ENCODE data around the gene RPH3AL.

Gene RPH3AL

GRCh38 chr17:336110-337021 lies 16.2 kb downstream of the RPH3AL start:
- no peak overlapping the region for H3K4me3 ChIP-seq (ENCODE audit: insufficient read depth, low read depth, low read length, poor library complexity, severe bottlenecking)
- no peak for DNase-seq
- H3K27ac ChIP-seq (ENCODE audit: insufficient read depth, low read length, poor library complexity, severe bottlenecking), result no peak overlapping the region
- H3K27me3 ChIP-seq (replicated peaks; ENCODE audit: control insufficient read depth, insufficient read depth, low read length, poor library complexity, severe bottlenecking), result no peaks in the 10 kb centered on the region
- H3K36me3 ChIP-seq (ENCODE audit: control insufficient read depth, insufficient read depth, low read length), result no peaks in the 10 kb centered on the region
- H3K9me3 ChIP-seq (ENCODE audit: control insufficient read depth, low read length), result no peaks in the 10 kb centered on the region
- H3K4me1 ChIP-seq (ENCODE audit: control insufficient read depth, insufficient read depth, low read length, poor library complexity, severe bottlenecking), result peaks cover 8% of the 10 kb centered on the region

- DNase-seq, result no peak
- no peaks in the 10 kb centered on the region for H3K27me3 ChIP-seq (replicated peaks; ENCODE audit: control insufficient read depth, insufficient read depth, low read length, poor library complexity, severe bottlenecking)
- peaks cover 15% of the 10 kb centered on the region for H3K4me1 ChIP-seq (ENCODE audit: control insufficient read depth, insufficient read depth, low read length, poor library complexity, severe bottlenecking)
These were observed 16.9 kb downstream of the RPH3AL start for GRCh38 chr17:335691-336090.

GRCh38 chr17:334974-335481 lies 17.6 kb downstream of the RPH3AL start:
- Histone ChIP-seq H3K27me3 (replicated peaks; ENCODE audit: control insufficient read depth, insufficient read depth, low read length, poor library complexity, severe bottlenecking) (no peaks in the 10 kb centered on the region), H3K4me3 (ENCODE audit: insufficient read depth, low read depth, low read length, poor library complexity, severe bottlenecking) (no peak overlapping the region), H3K27ac (ENCODE audit: insufficient read depth, low read length, poor library complexity, severe bottlenecking) (no peak overlapping the region), H3K9me3 (ENCODE audit: control insufficient read depth, low read length) (no peaks in the 10 kb centered on the region), H3K36me3 (ENCODE audit: control insufficient read depth, insufficient read depth, low read length) (no peaks in the 10 kb centered on the region), H3K4me1 (ENCODE audit: control insufficient read depth, insufficient read depth, low read length, poor library complexity, severe bottlenecking) (peaks cover 15% of the 10 kb centered on the region)
- no peak for DNase-seq

More at GRCh38 chr17:335691-336090, 16.9 kb downstream of the RPH3AL start:
- Histone ChIP-seq H3K9me3 (ENCODE audit: control insufficient read depth, low read length) (no peaks in the 10 kb centered on the region), H3K36me3 (ENCODE audit: control insufficient read depth, insufficient read depth, low read length) (no peaks in the 10 kb centered on the region), H3K4me3 (ENCODE audit: insufficient read depth, low read depth, low read length, poor library complexity, severe bottlenecking) (no peak overlapping the region), H3K27ac (ENCODE audit: insufficient read depth, low read length, poor library complexity, severe bottlenecking) (no peak overlapping the region)

- no peaks in the 10 kb centered on the region for H3K27me3 ChIP-seq (replicated peaks; ENCODE audit: control insufficient read depth, insufficient read depth, low read length, poor library complexity, severe bottlenecking)
- no peaks in the 10 kb centered on the region for H3K9me3 ChIP-seq (ENCODE audit: control insufficient read depth, low read length)
- DNase-seq, result no peak
- peaks cover 15% of the 10 kb centered on the region for H3K4me1 ChIP-seq (ENCODE audit: control insufficient read depth, insufficient read depth, low read length, poor library complexity, severe bottlenecking)
- H3K27ac ChIP-seq (ENCODE audit: insufficient read depth, low read length, poor library complexity, severe bottlenecking), result no peak overlapping the region
- no peak overlapping the region for H3K4me3 ChIP-seq (ENCODE audit: insufficient read depth, low read depth, low read length, poor library complexity, severe bottlenecking)
- H3K36me3 ChIP-seq (ENCODE audit: control insufficient read depth, insufficient read depth, low read length), result no peaks in the 10 kb centered on the region
These were observed 18.8 kb downstream of the RPH3AL start for GRCh38 chr17:333626-334396.

GRCh38 chr17:332558-333322 lies 19.9 kb downstream of the RPH3AL start:
- Histone ChIP-seq H3K4me3 (ENCODE audit: insufficient read depth, low read depth, low read length, poor library complexity, severe bottlenecking) (no peak overlapping the region), H3K36me3 (ENCODE audit: control insufficient read depth, insufficient read depth, low read length) (no peaks in the 10 kb centered on the region), H3K4me1 (ENCODE audit: control insufficient read depth, insufficient read depth, low read length, poor library complexity, severe bottlenecking) (peaks cover 15% of the 10 kb centered on the region), H3K27me3 (replicated peaks; ENCODE audit: control insufficient read depth, insufficient read depth, low read length, poor library complexity, severe bottlenecking) (no peaks in the 10 kb centered on the region), H3K27ac (ENCODE audit: insufficient read depth, low read length, poor library complexity, severe bottlenecking) (no peak overlapping the region), H3K9me3 (ENCODE audit: control insufficient read depth, low read length) (no peaks in the 10 kb centered on the region)
- DNase-seq, result no peak

- no peaks in the 10 kb centered on the region for H3K9me3 ChIP-seq (ENCODE audit: control insufficient read depth, low read length)
- peaks cover 15% of the 10 kb centered on the region for H3K4me1 ChIP-seq (ENCODE audit: control insufficient read depth, insufficient read depth, low read length, poor library complexity, severe bottlenecking)
- no peak overlapping the region for H3K27ac ChIP-seq (ENCODE audit: insufficient read depth, low read length, poor library complexity, severe bottlenecking)
- H3K4me3 ChIP-seq (ENCODE audit: insufficient read depth, low read depth, low read length, poor library complexity, severe bottlenecking), result no peak overlapping the region
- no peaks in the 10 kb centered on the region for H3K36me3 ChIP-seq (ENCODE audit: control insufficient read depth, insufficient read depth, low read length)
- no peaks in the 10 kb centered on the region for H3K27me3 ChIP-seq (replicated peaks; ENCODE audit: control insufficient read depth, insufficient read depth, low read length, poor library complexity, severe bottlenecking)
- DNase-seq, result no peak
These were observed 20.6 kb downstream of the RPH3AL start for GRCh38 chr17:332023-332422.

- no peak overlapping the region for H3K27ac ChIP-seq (ENCODE audit: insufficient read depth, low read length, poor library complexity, severe bottlenecking)
- DNase-seq, result no peak
- H3K36me3 ChIP-seq (ENCODE audit: control insufficient read depth, insufficient read depth, low read length), result no peaks in the 10 kb centered on the region
- no peaks in the 10 kb centered on the region for H3K27me3 ChIP-seq (replicated peaks; ENCODE audit: control insufficient read depth, insufficient read depth, low read length, poor library complexity, severe bottlenecking)
- no peaks in the 10 kb centered on the region for H3K9me3 ChIP-seq (ENCODE audit: control insufficient read depth, low read length)
- H3K4me3 ChIP-seq (ENCODE audit: insufficient read depth, low read depth, low read length, poor library complexity, severe bottlenecking), result peak overlapping the region; percentile 13
- H3K4me1 ChIP-seq (ENCODE audit: control insufficient read depth, insufficient read depth, low read length, poor library complexity, severe bottlenecking), result peaks cover 15% of the 10 kb centered on the region
These were observed 21.5 kb downstream of the RPH3AL start for GRCh38 chr17:330993-331701.

- Histone ChIP-seq H3K9me3 (ENCODE audit: control insufficient read depth, low read length) (no peaks in the 10 kb centered on the region), H3K4me1 (ENCODE audit: control insufficient read depth, insufficient read depth, low read length, poor library complexity, severe bottlenecking) (peaks cover 9% of the 10 kb centered on the region), H3K36me3 (ENCODE audit: control insufficient read depth, insufficient read depth, low read length) (no peaks in the 10 kb centered on the region), H3K4me3 (ENCODE audit: insufficient read depth, low read depth, low read length, poor library complexity, severe bottlenecking) (no peak overlapping the region), H3K27ac (ENCODE audit: insufficient read depth, low read length, poor library complexity, severe bottlenecking) (no peak overlapping the region), H3K27me3 (replicated peaks; ENCODE audit: control insufficient read depth, insufficient read depth, low read length, poor library complexity, severe bottlenecking) (no peaks in the 10 kb centered on the region)
- DNase-seq, result no peak
These were observed 22.7 kb downstream of the RPH3AL start for GRCh38 chr17:329784-330420.

GRCh38 chr17:327971-328370 lies 24.6 kb downstream of the RPH3AL start:
- H3K27me3 ChIP-seq (replicated peaks; ENCODE audit: control insufficient read depth, insufficient read depth, low read length, poor library complexity, severe bottlenecking), result no peaks in the 10 kb centered on the region
- no peak for DNase-seq
- no peak overlapping the region for H3K4me3 ChIP-seq (ENCODE audit: insufficient read depth, low read depth, low read length, poor library complexity, severe bottlenecking)
- no peaks in the 10 kb centered on the region for H3K36me3 ChIP-seq (ENCODE audit: control insufficient read depth, insufficient read depth, low read length)
- H3K9me3 ChIP-seq (ENCODE audit: control insufficient read depth, low read length), result no peaks in the 10 kb centered on the region
- H3K27ac ChIP-seq (ENCODE audit: insufficient read depth, low read length, poor library complexity, severe bottlenecking), result no peak overlapping the region
- peaks cover 9% of the 10 kb centered on the region for H3K4me1 ChIP-seq (ENCODE audit: control insufficient read depth, insufficient read depth, low read length, poor library complexity, severe bottlenecking)
